Astrocyte (in vitro differentiated cells and primary cell): ENCODE measurements around the gene NDUFV2.

Experiments
- CTCF ChIP-seq: IDR thresholded peaks from 2 replicates; pipeline ENCODE4 v1.5.1; 2011; ENCODE audit warnings: low read depth, mild to moderate bottlenecking, inconsistent platforms, low read length, moderate library complexity; ENCODE audit not compliant: insufficient read depth
- EZH2 ChIP-seq: IDR thresholded peaks from 2 replicates; pipeline ENCODE4 v1.6.1; 2012; ENCODE audit warnings: mild to moderate bottlenecking, low read length, inconsistent platforms; ENCODE audit not compliant: insufficient read depth

- no peak for TF ChIP-seq CTCF
- no peak for TF ChIP-seq EZH2
These were observed 2.9 kb downstream of the NDUFV2 start for GRCh38 chr18:9105420-9105819.
